ENCODE measurements around the gene CFAP90.
A peak's percentile ranks its signal among the peaks of the same experiment; 100 is the strongest.

Gene CFAP90

GRCh38 chr5:7868427-7868772, 17.5 kb upstream of the CFAP90 start:
- DNase-seq (ENCODE audit: low spot score) = no peak

GRCh38 chr5:7867260-7867659, 16.3 kb upstream of the CFAP90 start:
- DNase-seq (ENCODE audit: low spot score) = peak; percentile 10

- DNase-seq (ENCODE audit: low spot score) = no peak
These were observed 15.3 kb upstream of the CFAP90 start for GRCh38 chr5:7866196-7866595.

GRCh38 chr5:7857926-7858632, 7.1 kb upstream of the CFAP90 start:
- DNase-seq (ENCODE audit: low spot score) = no peak

- no peak for DNase-seq (ENCODE audit: low spot score)
These were observed 6.4 kb upstream of the CFAP90 start for GRCh38 chr5:7857361-7857760.

GRCh38 chr5:7856855-7857254, 5.9 kb upstream of the CFAP90 start:
- peak; percentile 28 for DNase-seq (ENCODE audit: low spot score)

GRCh38 chr5:7855611-7856010, 4.7 kb upstream of the CFAP90 start:
- no peak for DNase-seq (ENCODE audit: low spot score)

GRCh38 chr5:7852988-7853387, 2.1 kb upstream of the CFAP90 start:
- no peak for DNase-seq (ENCODE audit: low spot score)

GRCh38 chr5:7852542-7852941, 1.6 kb upstream of the CFAP90 start:
- DNase-seq (ENCODE audit: low spot score) = no peak

GRCh38 chr5:7851617-7852289, 820 bp upstream of the CFAP90 start:
- no peak for DNase-seq (ENCODE audit: low spot score)

GRCh38 chr5:7851240-7851592, 283 bp upstream of the CFAP90 start:
- no peak for DNase-seq (ENCODE audit: low spot score)

- no peak for DNase-seq (ENCODE audit: low spot score)
These were observed 1.1 kb downstream of the CFAP90 start for GRCh38 chr5:7849681-7850394.

- no peak for DNase-seq (ENCODE audit: low spot score)
These were observed 2.6 kb downstream of the CFAP90 start for GRCh38 chr5:7848296-7848695.

GRCh38 chr5:7846327-7846726, 4.6 kb downstream of the CFAP90 start:
- DNase-seq (ENCODE audit: low spot score) = no peak

- no peak for DNase-seq (ENCODE audit: low spot score)
These were observed 5.4 kb downstream of the CFAP90 start for GRCh38 chr5:7845557-7845956.

GRCh38 chr5:7844901-7845300, 6.0 kb downstream of the CFAP90 start:
- no peak for DNase-seq (ENCODE audit: low spot score)

- no peak for DNase-seq (ENCODE audit: low spot score)
These were observed 8.4 kb downstream of the CFAP90 start for GRCh38 chr5:7842531-7842930.

GRCh38 chr5:7837403-7837802, 13.5 kb downstream of the CFAP90 start:
- DNase-seq (ENCODE audit: low spot score) = no peak

GRCh38 chr5:7834982-7835381, 16.0 kb downstream of the CFAP90 start:
- no peak for DNase-seq (ENCODE audit: low spot score)

- no peak for DNase-seq (ENCODE audit: low spot score)
These were observed 22.7 kb downstream of the CFAP90 start for GRCh38 chr5:7828269-7828668.

GRCh38 chr5:7827610-7828009, 23.3 kb downstream of the CFAP90 start:
- no peak for DNase-seq (ENCODE audit: low spot score)

GRCh38 chr5:7825630-7826029, 25.3 kb downstream of the CFAP90 start:
- DNase-seq (ENCODE audit: low spot score) = no peak

GRCh38 chr5:7824995-7825394, 25.9 kb downstream of the CFAP90 start:
- DNase-seq (ENCODE audit: low spot score) = no peak

Measured in hematopoietic multipotent progenitor cell treated with erythropoietin and hydrocortisone succinate and interleukin-3 and kit ligand, for 15 days (in vitro differentiated cells).